GM12874 (cell line): ENCODE results near the gene PRSS8.

Experiments used
- CTCF ChIP-seq: IDR thresholded peaks from 2 replicates; pipeline ENCODE4 v1.5.1; 2011; ENCODE audit warnings: low read depth, mild to moderate bottlenecking, control low read depth, low read length, moderate library complexity; ENCODE audit not compliant: insufficient read depth

PRSS8 gene

DNA sequence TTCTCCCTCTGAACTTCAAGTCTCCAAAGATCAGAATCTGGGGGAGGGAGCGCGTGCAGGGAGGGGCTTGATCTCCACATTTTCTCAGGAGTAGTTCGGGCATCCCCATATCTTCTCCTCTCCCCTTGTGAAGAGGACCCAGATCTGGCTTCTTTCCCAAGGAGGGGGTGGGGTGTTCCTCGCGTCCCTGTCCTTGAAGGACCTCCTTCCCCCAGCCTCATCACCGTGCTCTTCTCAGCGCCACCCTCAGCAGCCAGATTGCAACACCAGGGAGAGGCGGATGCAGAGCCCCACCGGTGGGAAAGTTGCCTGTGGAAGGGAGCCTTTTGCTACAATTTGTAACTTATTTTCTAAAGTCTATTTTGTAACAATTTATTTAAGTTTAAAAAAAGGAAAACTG lies 52.4 kb downstream of the PRSS8 start:
- TF ChIP-seq CTCF: no peak

DNA sequence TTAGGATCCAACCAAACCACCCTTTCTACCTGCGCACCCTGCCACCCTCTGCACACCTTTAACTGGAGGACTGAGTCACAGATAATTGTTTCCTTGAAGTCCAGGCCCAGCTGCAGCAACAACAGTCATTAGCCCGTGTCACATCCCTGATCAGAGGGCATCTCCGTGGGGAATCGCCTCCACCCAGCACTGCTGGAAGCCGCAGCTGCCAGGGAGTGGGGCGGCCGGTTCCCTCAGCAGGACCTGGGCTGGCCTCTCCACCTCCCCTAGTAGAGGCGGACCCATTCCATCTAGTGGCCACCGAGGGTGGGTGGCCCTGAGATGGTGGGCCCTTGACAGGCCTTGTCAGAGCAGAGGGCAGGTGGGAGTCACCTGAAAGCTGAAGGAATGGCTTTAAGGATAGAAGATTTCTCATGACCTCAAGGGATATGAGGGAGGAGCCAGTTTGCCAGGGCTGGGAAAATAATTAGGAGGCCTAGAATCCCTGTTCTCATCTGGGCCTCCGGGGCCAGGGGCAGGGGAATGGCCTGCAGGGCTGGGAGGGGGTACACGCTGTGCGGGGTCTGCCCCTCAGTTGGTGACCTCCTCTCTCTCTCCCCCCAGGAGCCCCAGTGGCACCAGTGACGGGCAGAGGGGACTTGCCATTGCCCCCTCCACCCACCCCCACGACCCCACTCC lies 53.0 kb downstream of the PRSS8 start:
- no peak for TF ChIP-seq CTCF
